Trophoblast cell (in vitro differentiated cells and primary cell): ENCODE measurements around the gene EXOC4.

ENCODE experiments used
- DNase-seq, 2 donors: peaks; one replicate each; pipeline ENCODE4 v3.0.0-alpha.2; 2016
- H2AFZ ChIP-seq: 2 replicates; pipeline ENCODE4 v1.6.1; 2013; ENCODE audit warnings: low read length, moderate library complexity, mild to moderate bottlenecking; ENCODE audit not compliant: insufficient read depth, poor library complexity
- H2AK5ac ChIP-seq: 2 replicates; pipeline ENCODE4 v1.6.1; 2013; ENCODE audit warnings: mild to moderate bottlenecking, low read length
- H2BK120ac ChIP-seq: 2 replicates; pipeline ENCODE4 v1.6.1; 2013; ENCODE audit warnings: low read length, mild to moderate bottlenecking, moderate library complexity; ENCODE audit not compliant: insufficient read depth, poor library complexity
- H2BK12ac ChIP-seq: 2 replicates; pipeline ENCODE4 v1.6.1; 2013; ENCODE audit warnings: mild to moderate bottlenecking, low read length, moderate library complexity
- H2BK5ac ChIP-seq: 2 replicates; pipeline ENCODE4 v1.6.1; 2013; ENCODE audit warnings: low read length, low read depth, moderate library complexity, mild to moderate bottlenecking; ENCODE audit not compliant: poor library complexity
- H3K14ac ChIP-seq: 2 replicates; pipeline ENCODE4 v1.6.1; 2013; ENCODE audit warnings: mild to moderate bottlenecking, low read length
- H3K18ac ChIP-seq: 2 replicates; pipeline ENCODE4 v1.6.1; 2013; ENCODE audit warnings: mild to moderate bottlenecking, low read length
- H3K23ac ChIP-seq: 2 replicates; pipeline ENCODE4 v1.6.1; 2013; ENCODE audit warnings: low read length
- H3K27ac ChIP-seq: 2 replicates; pipeline ENCODE4 v1.5.1; 2013; ENCODE audit warnings: low read depth, mild to moderate bottlenecking, inconsistent platforms, low read length, moderate library complexity
- H3K27me3 ChIP-seq: 2 replicates; pipeline ENCODE4 v1.6.1; 2013; ENCODE audit warnings: inconsistent platforms, mild to moderate bottlenecking, low read length, moderate library complexity; ENCODE audit not compliant: insufficient read depth
- H3K36me3 ChIP-seq, 2 experiments: 1 replicate in 1 of 2; 2 replicates in 1 of 2; pipeline ENCODE4 v1.6.1; 2013; ENCODE audit warnings: low read length in 2 of 2, mild to moderate bottlenecking in 2 of 2, moderate library complexity in 1 of 2; ENCODE audit not compliant: insufficient read depth in 2 of 2, control insufficient read depth in 1 of 2
- H3K4ac ChIP-seq: 2 replicates; pipeline ENCODE4 v1.6.1; 2013; ENCODE audit warnings: low read depth, mild to moderate bottlenecking, low read length, moderate library complexity
- H3K4me1 ChIP-seq, 2 experiments: 1 replicate in 1 of 2; 2 replicates in 1 of 2; pipeline ENCODE4 v1.6.1; 2013; ENCODE audit warnings: low read length in 2 of 2, mild to moderate bottlenecking in 2 of 2, moderate library complexity in 1 of 2; ENCODE audit not compliant: insufficient read depth in 2 of 2, control insufficient read depth in 1 of 2
- H3K4me2 ChIP-seq: 2 replicates; pipeline ENCODE4 v1.6.1; 2013; ENCODE audit warnings: inconsistent platforms, mild to moderate bottlenecking, low read length, moderate library complexity
- H3K4me3 ChIP-seq: 2 replicates; pipeline ENCODE4 v1.5.1; 2013; ENCODE audit warnings: mild to moderate bottlenecking, low read depth, low read length, inconsistent platforms
- H3K79me1 ChIP-seq: one replicate; pipeline ENCODE4 v1.6.1; 2013; ENCODE audit warnings: low read length
- H3K79me2 ChIP-seq: 2 replicates; pipeline ENCODE4 v1.6.1; 2013; ENCODE audit warnings: low read length, mild to moderate bottlenecking; ENCODE audit not compliant: control insufficient read depth, insufficient read depth, poor library complexity
- H3K9ac ChIP-seq: 2 replicates; pipeline ENCODE4 v1.6.1; 2013; ENCODE audit warnings: mild to moderate bottlenecking, low read length
- H3K9me3 ChIP-seq: 2 replicates; pipeline ENCODE4 v1.6.1; 2013; ENCODE audit warnings: low read depth, mild to moderate bottlenecking, control low read depth, inconsistent platforms, low read length; ENCODE audit not compliant: insufficient read depth
- H4K12ac ChIP-seq: 2 replicates; pipeline ENCODE4 v1.6.1; 2013; ENCODE audit warnings: low read depth, mild to moderate bottlenecking, low read length, moderate library complexity
- H4K8ac ChIP-seq: 2 replicates; pipeline ENCODE4 v1.6.1; 2013; ENCODE audit warnings: low read depth, mild to moderate bottlenecking, low read length, moderate library complexity
- H4K91ac ChIP-seq: one replicate; pipeline ENCODE4 v1.6.1; 2013; ENCODE audit warnings: low read depth, mild to moderate bottlenecking, low read length, moderate library complexity
- WGBS: extraction: QIAGEN DNeasy Blood & Tissue Kit; methylation state at CpG from one replicate; pipeline ENCODE4 v1.1.7; 2013; ENCODE audit warnings: missing lambda C conversion rate; ENCODE audit not compliant: insufficient read length, insufficient coverage; ENCODE audit errors: extremely low coverage; 5-methylcytosine and 5-hydroxymethylcytosine counted together

EXOC4 gene

GRCh38 chr7:133649593-133649992 lies 396.7 kb downstream of the EXOC4 start:
- Histone ChIP-seq H3K4me1 (no peaks in the 10 kb centered on the region), H3K9ac (no peak overlapping the region), H4K12ac (no peak overlapping the region), H3K4me2 (no peak overlapping the region), H3K14ac (no peak overlapping the region), H3K4ac (no peak overlapping the region), H4K8ac (no peak overlapping the region), H3K27ac (no peak overlapping the region), H3K79me2 (no peaks in the 10 kb centered on the region), H2AK5ac (no peak overlapping the region), H2AFZ (no peak overlapping the region), H3K27me3 (no peaks in the 10 kb centered on the region), H4K91ac (no peak overlapping the region), H3K4me3 (no peak overlapping the region), H2BK5ac (no peak overlapping the region), H3K79me1 (no peaks in the 10 kb centered on the region), H3K23ac (no peak overlapping the region), H3K9me3 (no peaks in the 10 kb centered on the region), H3K18ac (no peak overlapping the region), H2BK120ac (no peak overlapping the region), H2BK12ac (no peak overlapping the region), H3K36me3 (peaks cover 0 to under 1% of the 10 kb centered on the region in 2 experiments)
- WGBS, result no CpG with 5 or more reads among the region's 1 CpG
- no peak for DNase-seq

GRCh38 chr7:133650069-133650468 lies 397.2 kb downstream of the EXOC4 start:
- no peak overlapping the region for H3K4me3 ChIP-seq
- no peak overlapping the region for H2AK5ac ChIP-seq
- H4K91ac ChIP-seq, result no peak overlapping the region
- H3K79me2 ChIP-seq, result no peaks in the 10 kb centered on the region
- H3K14ac ChIP-seq, result no peak overlapping the region
- no peaks in the 10 kb centered on the region for H3K4me1 ChIP-seq
- DNase-seq, result no peak
- no peaks in the 10 kb centered on the region for H3K79me1 ChIP-seq
- no peak overlapping the region for H4K12ac ChIP-seq
- H3K9me3 ChIP-seq, result no peaks in the 10 kb centered on the region
- H4K8ac ChIP-seq, result no peak overlapping the region
- no peak overlapping the region for H3K27ac ChIP-seq
- H3K23ac ChIP-seq, result no peak overlapping the region
- no peaks in the 10 kb centered on the region for H3K36me3 ChIP-seq
- H3K9ac ChIP-seq, result no peak overlapping the region
- no peak overlapping the region for H3K4ac ChIP-seq
- WGBS, result no CpG with 5 or more reads among the region's 3 CpGs
- H3K27me3 ChIP-seq, result no peaks in the 10 kb centered on the region
- no peak overlapping the region for H2AFZ ChIP-seq
- no peak overlapping the region for H3K18ac ChIP-seq
- no peak overlapping the region for H2BK12ac ChIP-seq
- no peak overlapping the region for H2BK120ac ChIP-seq
- H3K4me2 ChIP-seq, result no peak overlapping the region
- no peak overlapping the region for H2BK5ac ChIP-seq

GRCh38 chr7:133650487-133651300 lies 397.8 kb downstream of the EXOC4 start:
- H2BK12ac ChIP-seq, result no peak overlapping the region
- no peaks in the 10 kb centered on the region for H3K79me2 ChIP-seq
- H3K4me3 ChIP-seq, result no peak overlapping the region
- H3K4ac ChIP-seq, result no peak overlapping the region
- H3K9me3 ChIP-seq, result no peaks in the 10 kb centered on the region
- H3K27me3 ChIP-seq, result no peaks in the 10 kb centered on the region
- H3K36me3 ChIP-seq, result no peaks in the 10 kb centered on the region
- H2BK5ac ChIP-seq, result no peak overlapping the region
- H4K91ac ChIP-seq, result no peak overlapping the region
- no peak overlapping the region for H3K18ac ChIP-seq
- peak in 1 of 2 donors; percentile 14 for DNase-seq
- H3K79me1 ChIP-seq, result no peaks in the 10 kb centered on the region
- no peak overlapping the region for H3K9ac ChIP-seq
- H4K12ac ChIP-seq, result no peak overlapping the region
- H2AFZ ChIP-seq, result no peak overlapping the region
- no peak overlapping the region for H3K23ac ChIP-seq
- WGBS, result no CpG with 5 or more reads among the region's 5 CpGs
- H4K8ac ChIP-seq, result no peak overlapping the region
- no peak overlapping the region for H2BK120ac ChIP-seq
- H3K4me1 ChIP-seq, result no peaks in the 10 kb centered on the region
- no peak overlapping the region for H3K14ac ChIP-seq
- no peak overlapping the region for H3K27ac ChIP-seq
- H3K4me2 ChIP-seq, result no peak overlapping the region
- no peak overlapping the region for H2AK5ac ChIP-seq

GRCh38 chr7:133652547-133652946 lies 399.7 kb downstream of the EXOC4 start:
- Histone ChIP-seq H3K4me1 (no peaks in the 10 kb centered on the region), H2BK120ac (no peak overlapping the region), H3K4ac (no peak overlapping the region), H3K14ac (no peak overlapping the region), H3K36me3 (no peaks in the 10 kb centered on the region), H3K4me2 (no peak overlapping the region), H2AK5ac (no peak overlapping the region), H3K9ac (no peak overlapping the region), H4K12ac (no peak overlapping the region), H2BK5ac (no peak overlapping the region), H4K8ac (no peak overlapping the region), H3K27ac (no peak overlapping the region), H3K18ac (no peak overlapping the region), H3K79me1 (no peaks in the 10 kb centered on the region), H3K4me3 (no peak overlapping the region), H4K91ac (no peak overlapping the region), H3K23ac (no peak overlapping the region), H2AFZ (no peak overlapping the region), H3K9me3 (no peaks in the 10 kb centered on the region), H2BK12ac (no peak overlapping the region), H3K27me3 (no peaks in the 10 kb centered on the region), H3K79me2 (no peaks in the 10 kb centered on the region)
- no peak for DNase-seq
- WGBS, result no CpG with 5 or more reads among the region's 3 CpGs
